K562 (cell line): ENCODE measurements around the gene OXLD1. TPM values are rescaled to one million over a fixed set of nuclear protein-coding genes. Genes with fewer than 3 reads are reported as not detected.

Source experiments
- ATAC-seq: fragments of 200-7000 bp; cut with Tn5 transposase; 3 replicates; pipeline ENCODE4 v1.9.1; 2020; ENCODE audit warnings: moderate library complexity
- BruUV-seq: library from RNA; stranded (reverse); fragments of 400-500 nt; replicated peaks from 2 replicates; lab custom pipeline; 2021; lab: Mats Ljungman, UMichigan
- CTCF ChIA-PET: fragments of 300-600 bp; formaldehyde crosslinking; extraction: SDS; loops from one replicate; lab custom pipeline; 2021; ENCODE audit warnings: low intra/inter-chr PET ratio; lab: Yijun Ruan, JAX
- POLR2A ChIA-PET: fragments of 300-600, 350-650 bp; sonication (Branson Sonifier 250); formaldehyde crosslinking; extraction: SDS; loops from one replicate; lab custom pipeline; 2021; ENCODE audit warnings: antibody characterized with exemption, inconsistent platforms; lab: Yijun Ruan, JAX
- DNase-seq, 4 experiments: peaks; one replicate each; pipeline versions ENCODE4 v3.0.0 to v3.0.0-alpha.2; 2011 to 2018; ENCODE audit warnings: low spot score in 3 of 4, mixed read lengths in 3 of 4; ENCODE audit errors: extremely low read depth in 1 of 4
- FAIRE-seq: peaks from 2 replicates; lab custom pipeline; 2011; peaks lifted over from hg19 to GRCh38; lab: Jason Lieb, UNC
- H2AFZ ChIP-seq: 2 replicates; pipeline ENCODE4 v1.6.0; 2011; ENCODE audit warnings: low read depth, low read length, control low read depth, inconsistent platforms
- H3K27ac ChIP-seq: fragments of 200-600 bp; 3 replicates; pipeline ENCODE4 v1.8.0; 2011; ENCODE audit warnings: low read depth, mild to moderate bottlenecking, control low read depth, inconsistent platforms, low read length, moderate library complexity, mixed read lengths; ENCODE audit errors: extremely low read depth
- H3K27me3 ChIP-seq, 2 experiments: fragments of 300-600 bp in 1 of 2; 2 replicates in 1 of 2; 3 replicates in 1 of 2; pipeline versions ENCODE4 v1.6.0 to v1.8.0; 2011; ENCODE audit warnings: inconsistent platforms in 2 of 2, low read length in 2 of 2, mild to moderate bottlenecking in 1 of 2, mixed read lengths in 1 of 2, moderate library complexity in 1 of 2; ENCODE audit not compliant: control insufficient read depth in 2 of 2, insufficient read depth in 2 of 2
- H3K36me3 ChIP-seq: fragments of 300-600 bp; 3 replicates; pipeline ENCODE4 v1.8.0; 2011; ENCODE audit warnings: mild to moderate bottlenecking, low read length, inconsistent platforms; ENCODE audit not compliant: control insufficient read depth, insufficient read depth
- H3K4me1 ChIP-seq, 2 experiments: fragments of 200-600 bp in 1 of 2; replicated peaks in 1 of 2; 2 replicates in 1 of 2; 3 replicates in 1 of 2; pipeline versions ENCODE4 v1.5.1 to v1.8.0; 2011; ENCODE audit warnings: inconsistent platforms in 2 of 2, low read length in 2 of 2, mild to moderate bottlenecking in 1 of 2, mixed read lengths in 1 of 2, moderate library complexity in 1 of 2; ENCODE audit not compliant: control insufficient read depth in 2 of 2, insufficient read depth in 2 of 2
- H3K4me2 ChIP-seq: 2 replicates; pipeline ENCODE4 v1.6.1; 2011; ENCODE audit warnings: low read length, control low read depth, inconsistent platforms, mixed read lengths; ENCODE audit not compliant: insufficient read depth
- H3K4me3 ChIP-seq: fragments of 200-600 bp; sonication (generic), shearing (Covaris generic); 2 replicates; pipeline ENCODE4 v1.5.1; 2016; ENCODE audit warnings: control low read depth, inconsistent platforms
- H3K79me2 ChIP-seq: fragments of 200-600 bp; 3 replicates; pipeline ENCODE4 v1.8.0; 2011; ENCODE audit warnings: low read length, inconsistent platforms; ENCODE audit not compliant: control insufficient read depth, insufficient read depth
- H3K9ac ChIP-seq, 2 experiments: 2 replicates each; pipeline versions ENCODE4 v1.6.0 to v1.6.1; 2011; ENCODE audit warnings: low read depth in 2 of 2, low read length in 2 of 2, control low read depth in 1 of 2, inconsistent platforms in 1 of 2, mild to moderate bottlenecking in 1 of 2, mixed read lengths in 1 of 2; ENCODE audit not compliant: insufficient read depth in 1 of 2
- H3K9me1 ChIP-seq: one replicate; pipeline ENCODE4 v1.6.0; 2011; ENCODE audit warnings: inconsistent platforms, mild to moderate bottlenecking, low read length, moderate library complexity; ENCODE audit not compliant: control insufficient read depth, insufficient read depth
- H3K9me3 ChIP-seq: replicated peaks from 2 replicates; pipeline ENCODE4 v1.5.1; 2011; ENCODE audit warnings: low read depth, low read length, inconsistent platforms; ENCODE audit not compliant: control insufficient read depth, insufficient read depth
- H4K20me1 ChIP-seq: replicated peaks from 2 replicates; pipeline ENCODE4 v1.6.1; 2011; ENCODE audit warnings: low read length, inconsistent platforms, mixed read lengths; ENCODE audit not compliant: control insufficient read depth, insufficient read depth
- ARNT ChIP-seq, 2 experiments: fragments of 450-650 bp; IDR thresholded peaks; 2 replicates each; pipeline ENCODE4 v1.6.1; 2016; ENCODE audit warnings: mild to moderate bottlenecking in 1 of 2
- POLR2G ChIP-seq: fragments of 200-400 bp; formaldehyde crosslinking; IDR thresholded peaks from 2 replicates; pipeline ENCODE4 v1.6.1; 2017; ENCODE audit warnings: low read depth, mild to moderate bottlenecking, antibody characterized with exemption, low read length, moderate library complexity
- PPARD ChIP-seq: fragments of 250-450 bp; sonication (Bioruptor Pico); IDR thresholded peaks from 2 replicates; pipeline ENCODE4 v1.8.0; 2022; ENCODE audit warnings: inconsistent platforms, mild to moderate bottlenecking, moderate library complexity
- RBFOX2 ChIP-seq: fragments of 200-400 bp; formaldehyde crosslinking; IDR thresholded peaks from 2 replicates; pipeline ENCODE4 v1.6.1; 2017; ENCODE audit warnings: low read depth, mild to moderate bottlenecking, low read length, moderate library complexity
- whole genome bisulfite sequencing: fragments of 100-300 bp; shearing (Covaris generic); methylation state at CpG from one replicate; pipeline ENCODE4 v1.1.6; 2016; ENCODE audit warnings: low coverage, mixed read lengths; ENCODE audit not compliant: insufficient coverage; ENCODE audit errors: missing lambda C conversion rate; 5-methylcytosine and 5-hydroxymethylcytosine counted together
- in situ Hi-C: fragments of 300-500 bp; cut with MboI; formaldehyde crosslinking; loops from 4 replicates; pipeline ENCODE4 v1.15.0; 2018; ENCODE audit warnings: inconsistent platforms, mixed read lengths
- intact Hi-C: fragments of 100-400 bp; cut with micrococcal nuclease; formaldehyde crosslinking; loops from 2 replicates; pipeline ENCODE4 v1.14.2; 2022
- polyA plus RNA-seq, 8 experiments: library from polyadenylated mRNA; depleted of rRNA in 4 of 8; stranded (reverse) in 5 of 8; unstranded in 3 of 8; fragments of >200 nt; fragmentation: Nextera tagmentation in 2 of 8; fragmentation: Illumina TruSeq in 1 of 8; extraction: Ambion mirVana in 2 of 8; extraction: Trizol in 1 of 8; gene quantifications; 2 replicates each; pipeline versions ENCODE4 v1.2.1 to v1.2.3, GENCODE V29; 2011 to 2014; ENCODE audit warnings: inconsistent platforms in 1 of 8, missing spikeins in 1 of 8
- total RNA-seq, 7 experiments: library from RNA; depleted of rRNA in 6 of 7; stranded (reverse); fragments of >200 nt in 6 of 7; fragmentation: Illumina TruSeq in 2 of 7; extraction: Trizol in 2 of 7; gene quantifications; 2 replicates each; pipeline versions ENCODE4 v1.2.1 to v1.2.3, GENCODE V29; 2011 to 2021; ENCODE audit warnings: low replicate concordance in 1 of 7

The OXLD1 gene
- total and polyA plus RNA-seq, 9 of the 15 experiments (the other 6 are each of a cell fraction or from before 2014, with no cell fraction given): 4.4 to 115 (median 29.3) TPM

DNA sequence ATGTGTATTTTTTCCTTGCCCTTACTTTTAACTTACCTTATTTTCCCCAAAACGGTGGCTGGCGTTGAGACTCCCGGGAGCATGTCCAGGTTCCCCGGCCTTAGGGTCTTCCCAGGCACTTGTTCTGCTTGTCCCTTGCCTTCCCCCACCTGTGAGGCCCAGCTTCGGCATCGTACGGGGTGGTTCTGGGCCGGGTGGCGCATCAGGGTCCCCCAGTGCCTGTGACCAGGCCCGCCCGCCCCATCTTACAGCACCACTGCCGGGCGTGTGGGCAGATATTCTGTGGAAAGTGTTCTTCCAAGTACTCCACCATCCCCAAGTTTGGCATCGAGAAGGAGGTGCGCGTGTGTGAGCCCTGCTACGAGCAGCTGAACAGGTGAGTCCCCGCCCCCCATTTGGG lies 24.8 kb upstream of the OXLD1 start:
- POLR2A ChIA-PET: interaction anchor here (0.9 to 4.7 kb wide), 4 partner anchors 9 to 168 kb away, joined by 3 to 41 read pairs (median 4); partner anchors contain the start of gene MRPL12

GRCh38 chr17:81690549-81690948 lies 24.1 kb upstream of the OXLD1 start:
- CTCF ChIA-PET: no interaction called here
- H3K79me2 ChIP-seq: peaks cover 17% of the 10 kb centered on the region
- WGBS: 95% methylated on average over 13 of the region's 17 CpGs

More for the DNA sequence above, 24.8 kb upstream of the OXLD1 start:
- peaks cover 11% of the 10 kb centered on the region for H3K79me2 ChIP-seq
- intact Hi-C loops (no loop called here), in situ Hi-C loops (no loop called here)
- DNase-seq: no peak
- H3K9me1 ChIP-seq: peaks cover 5% of the 10 kb centered on the region
- H3K36me3 ChIP-seq: peaks cover 100% of the 10 kb centered on the region; the same call in 2 of the 3 replicates
- ATAC-seq: no peak
- CTCF ChIA-PET: no interaction called here
- H3K27ac ChIP-seq: no peak overlapping the region
- H3K4me1 ChIP-seq: peaks cover 0 to 65% of the 10 kb centered on the region in 2 experiments; a peak in 2 of 5 replicates
- H3K9ac ChIP-seq: no peak overlapping the region
- H3K4me2 ChIP-seq: no peak overlapping the region
- no peaks in the 10 kb centered on the region for H3K9me3 ChIP-seq
- TF ChIP-seq ARNT (IDR thresholded peaks at IDR 0.05): no peak
- peaks cover 9% of the 10 kb centered on the region; the same call in 1 of the 2 replicates for H4K20me1 ChIP-seq
- no TSS peak for BruUV-seq
- H3K4me3 ChIP-seq: no peak overlapping the region
- no peaks in the 10 kb centered on the region for H3K27me3 ChIP-seq
- 95% methylated on average over 16 of the region's 18 CpGs for WGBS
- FAIRE-seq: no peak
- H2AFZ ChIP-seq: no peak overlapping the region

More at GRCh38 chr17:81690549-81690948, 24.1 kb upstream of the OXLD1 start:
- TF ChIP-seq RBFOX2: 0 out of 2 replicates have a peak, but pooled peaks have one; percentile 15
- no peak for TF ChIP-seq PPARD (CRISPR knock-in tag)
- peak; percentile 43; the same call in 1 of the 2 replicates for TF ChIP-seq POLR2G
- no peak for ATAC-seq
- no peak for DNase-seq
- in situ Hi-C loops: no loop called here
- no peak overlapping the region for H3K4me2 ChIP-seq
- no peak for FAIRE-seq
- H3K9me3 ChIP-seq: no peaks in the 10 kb centered on the region
- POLR2A ChIA-PET: interaction anchor here (1.2 to 4.7 kb wide), 3 partner anchors 10 to 169 kb away, joined by 3 to 41 read pairs (median 5); partner anchors contain the start of gene MRPL12
- no peak overlapping the region; a peak in 1 of 4 replicates for H3K9ac ChIP-seq
- H3K4me3 ChIP-seq: no peak overlapping the region
- no peak overlapping the region for H3K27ac ChIP-seq
- peaks cover 10% of the 10 kb centered on the region; the same call in 1 of the 2 replicates for H4K20me1 ChIP-seq
- peaks cover 5% of the 10 kb centered on the region for H3K9me1 ChIP-seq
- no TSS peak for BruUV-seq
- no peak overlapping the region for H2AFZ ChIP-seq
- peaks cover 1 to 68% of the 10 kb centered on the region in 2 experiments; a peak in 4 of 5 replicates for H3K4me1 ChIP-seq
- no peaks in the 10 kb centered on the region for H3K27me3 ChIP-seq
- H3K36me3 ChIP-seq: peaks cover 100% of the 10 kb centered on the region; the same call in 2 of the 3 replicates
- intact Hi-C loops: no loop called here
